CD4-positive, alpha-beta T cell treated with Interleukin-6 at 100 ng/mL for 8 hours (primary cell): ENCODE results near the gene PTBP3.
A peak's percentile ranks its signal among the peaks of the same experiment; 100 is the strongest.
"Not testable (repeated sequence)": the region's sequence is repeated elsewhere in the genome, so short reads cannot be mapped to it uniquely, and the experiment has no call there.

Experiments used
- DNase-seq: peaks from one replicate; pipeline ENCODE4 v3.0.0-alpha.2; 2020; ENCODE audit warnings: mixed read lengths, low spot score

The PTBP3 gene

GRCh38 chr9:112332977-112333638 lies at the start of gene PTBP3:
Gene PTBP3 (minus strand): TSS chr9:112333619. CDS start chr9:112297865, 35,754 bp downstream.
- peak; percentile 75 for DNase-seq

- DNase-seq, result no peak
Measured at GRCh38 chr9:112382501-112383364, 49.3 kb upstream of the PTBP3 start.

GRCh38 chr9:112382066-112382465 lies 48.6 kb upstream of the PTBP3 start:
- no peak for DNase-seq

GRCh38 chr9:112380825-112381221 lies 47.4 kb upstream of the PTBP3 start:
- DNase-seq, result no peak

GRCh38 chr9:112380102-112380824 lies 46.8 kb upstream of the PTBP3 start, which contains the start of gene HSDL2:
Gene HSDL2 (plus strand): TSS chr9:112380108. CDS start chr9:112380164, 56 bp downstream.
- DNase-seq, result peak; percentile 3

- peak; percentile 97 for DNase-seq
Measured at GRCh38 chr9:112379177-112380101, 46.0 kb upstream of the PTBP3 start.

GRCh38 chr9:112378328-112379176 lies 45.1 kb upstream of the PTBP3 start:
- peak; percentile 2 for DNase-seq

- no peak for DNase-seq
Measured at GRCh38 chr9:112377684-112378327, 44.4 kb upstream of the PTBP3 start.

- no peak for DNase-seq
Measured at GRCh38 chr9:112377087-112377486, 43.7 kb upstream of the PTBP3 start.

- no peak for DNase-seq
Measured at GRCh38 chr9:112375361-112375760, 41.9 kb upstream of the PTBP3 start.

GRCh38 chr9:112374232-112374631 lies 40.8 kb upstream of the PTBP3 start:
- not testable (repeated sequence) for DNase-seq

- DNase-seq, result not testable (repeated sequence)
Measured at GRCh38 chr9:112373666-112374065, 40.2 kb upstream of the PTBP3 start.

- DNase-seq, result no peak
Measured at GRCh38 chr9:112371060-112371459, 37.6 kb upstream of the PTBP3 start.

GRCh38 chr9:112369817-112370216 lies 36.4 kb upstream of the PTBP3 start:
- no peak for DNase-seq

- no peak for DNase-seq
Measured at GRCh38 chr9:112367465-112367864, 34.0 kb upstream of the PTBP3 start.

- DNase-seq, result no peak
Measured at GRCh38 chr9:112366591-112366990, 33.2 kb upstream of the PTBP3 start.

GRCh38 chr9:112365257-112365656 lies 31.8 kb upstream of the PTBP3 start:
- not testable (repeated sequence) for DNase-seq

- no peak for DNase-seq
Measured at GRCh38 chr9:112364761-112365160, 31.3 kb upstream of the PTBP3 start.

GRCh38 chr9:112361601-112362000 lies 28.2 kb upstream of the PTBP3 start:
- DNase-seq, result peak; percentile 50
